IPS-11a (cell line): Measurements from ENCODE around the gene TNFAIP2.
"Not testable (repeated sequence)": the region's sequence is repeated elsewhere in the genome, so short reads cannot be mapped to it uniquely, and the experiment has no call there.

Experiments used
- H3K4me3 ChIP-seq: one replicate; pipeline ENCODE4 v1.5.1; 2013; ENCODE audit warnings: low read depth, low read length, control low read depth

The TNFAIP2 gene

GRCh38 chr14:103105580-103106150 lies 17.6 kb upstream of the TNFAIP2 start:
- H3K4me3 ChIP-seq, result no peak overlapping the region

- H3K4me3 ChIP-seq, result no peak overlapping the region
Measured at GRCh38 chr14:103107455-103107854, 15.8 kb upstream of the TNFAIP2 start.

- H3K4me3 ChIP-seq, result no peak overlapping the region
Measured at GRCh38 chr14:103107941-103108748, 15.1 kb upstream of the TNFAIP2 start.

GRCh38 chr14:103108749-103109207 lies 14.5 kb upstream of the TNFAIP2 start:
- no peak overlapping the region for H3K4me3 ChIP-seq

- H3K4me3 ChIP-seq, result no peak overlapping the region
Measured at GRCh38 chr14:103109535-103110441, 13.5 kb upstream of the TNFAIP2 start.

- no peak overlapping the region for H3K4me3 ChIP-seq
Measured at GRCh38 chr14:103110681-103111231, 12.5 kb upstream of the TNFAIP2 start.

GRCh38 chr14:103111232-103111868 lies 11.9 kb upstream of the TNFAIP2 start:
- H3K4me3 ChIP-seq, result no peak overlapping the region

GRCh38 chr14:103112400-103113243 lies 10.6 kb upstream of the TNFAIP2 start:
- H3K4me3 ChIP-seq, result no peak overlapping the region

- no peak overlapping the region for H3K4me3 ChIP-seq
Measured at GRCh38 chr14:103113303-103113702, 10.0 kb upstream of the TNFAIP2 start.

- H3K4me3 ChIP-seq, result no peak overlapping the region
Measured at GRCh38 chr14:103113774-103114173, 9.5 kb upstream of the TNFAIP2 start.

GRCh38 chr14:103115086-103115679 lies 8.1 kb upstream of the TNFAIP2 start:
- H3K4me3 ChIP-seq, result not testable (repeated sequence)

- no peak overlapping the region for H3K4me3 ChIP-seq
Measured at GRCh38 chr14:103115845-103116572, 7.3 kb upstream of the TNFAIP2 start.

GRCh38 chr14:103116636-103117035 lies 6.6 kb upstream of the TNFAIP2 start:
- no peak overlapping the region for H3K4me3 ChIP-seq

GRCh38 chr14:103117499-103117898 lies 5.8 kb upstream of the TNFAIP2 start:
- H3K4me3 ChIP-seq, result not testable (repeated sequence)

- H3K4me3 ChIP-seq, result no peak overlapping the region
Measured at GRCh38 chr14:103118018-103118662, 5.1 kb upstream of the TNFAIP2 start.

GRCh38 chr14:103118663-103119404 lies 4.4 kb upstream of the TNFAIP2 start:
- H3K4me3 ChIP-seq, result no peak overlapping the region

- not testable (repeated sequence) for H3K4me3 ChIP-seq
Measured at GRCh38 chr14:103119527-103119926, 3.7 kb upstream of the TNFAIP2 start.
